ENCODE measurements around the gene FRMPD1.

The FRMPD1 gene

DNA sequence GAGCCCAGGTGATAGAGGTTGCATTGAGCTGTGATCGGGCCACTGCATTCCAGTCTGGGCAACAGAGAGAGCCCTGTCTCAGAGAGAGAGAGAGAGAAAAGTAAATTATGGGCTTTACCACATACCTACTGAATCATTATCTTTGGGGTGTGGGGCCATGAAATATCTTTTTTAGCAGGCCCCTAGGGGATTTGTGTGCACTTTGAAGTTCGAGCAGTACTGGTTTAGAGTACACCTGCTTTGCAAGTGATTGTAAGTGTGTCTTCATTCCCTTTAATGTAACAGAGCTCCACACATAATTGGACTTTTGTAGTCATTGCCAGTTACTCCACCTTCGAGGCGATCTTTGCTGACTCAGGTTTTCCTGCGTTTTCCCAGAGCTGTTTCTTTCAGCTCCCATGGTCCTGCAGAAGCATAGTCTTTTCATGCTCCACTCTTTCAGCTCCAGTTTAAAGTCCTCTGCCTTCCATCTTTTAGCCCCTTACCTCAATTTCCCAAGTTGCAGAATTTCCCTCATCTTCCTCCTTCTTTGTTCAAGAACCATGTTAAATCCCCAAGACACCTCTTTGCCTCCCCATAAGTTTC lies 24.0 kb upstream of the FRMPD1 start:
- FAIRE-seq: no peak

DNA sequence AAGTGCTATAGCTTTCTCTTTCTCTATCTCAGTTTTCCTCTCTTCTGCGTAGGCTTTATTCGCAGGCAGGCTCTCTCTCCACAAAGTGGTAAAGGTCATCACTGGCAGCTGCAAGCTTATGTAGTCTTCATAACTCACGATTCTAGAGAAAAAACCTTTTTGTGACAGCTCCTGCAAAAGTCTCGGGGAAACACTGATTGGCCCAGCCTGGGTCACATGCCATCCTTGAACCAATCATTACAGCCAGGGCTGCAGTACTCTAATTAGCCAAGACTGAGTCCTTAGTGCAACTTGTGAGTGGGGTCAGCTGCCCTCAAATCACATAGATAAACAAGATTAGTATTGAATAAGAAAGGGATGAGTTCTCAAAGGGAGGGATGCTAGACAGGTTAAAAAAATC lies 18.3 kb upstream of the FRMPD1 start:
- FAIRE-seq: no peak

DNA sequence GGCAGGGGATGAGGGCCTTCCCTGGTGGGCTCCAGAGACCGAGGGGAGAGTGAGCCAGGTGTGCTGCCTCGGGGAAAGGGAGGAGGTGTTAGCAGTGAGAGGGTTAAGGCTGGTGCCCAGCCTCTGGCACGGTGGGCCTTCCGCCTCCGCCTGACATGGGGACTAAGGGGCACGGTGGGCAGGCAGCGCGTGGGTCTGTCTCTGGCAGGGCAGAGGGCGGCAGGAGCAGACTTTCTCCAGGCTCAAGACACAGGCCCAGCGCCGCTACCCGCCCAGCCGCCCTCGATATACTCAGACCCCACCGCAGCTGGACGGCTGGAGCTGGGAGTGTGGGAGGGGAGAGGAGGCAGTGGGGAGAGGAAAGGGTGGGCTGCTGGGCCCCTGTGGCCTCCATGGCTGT lies 14.9 kb upstream of the FRMPD1 start:
- FAIRE-seq: no peak

DNA sequence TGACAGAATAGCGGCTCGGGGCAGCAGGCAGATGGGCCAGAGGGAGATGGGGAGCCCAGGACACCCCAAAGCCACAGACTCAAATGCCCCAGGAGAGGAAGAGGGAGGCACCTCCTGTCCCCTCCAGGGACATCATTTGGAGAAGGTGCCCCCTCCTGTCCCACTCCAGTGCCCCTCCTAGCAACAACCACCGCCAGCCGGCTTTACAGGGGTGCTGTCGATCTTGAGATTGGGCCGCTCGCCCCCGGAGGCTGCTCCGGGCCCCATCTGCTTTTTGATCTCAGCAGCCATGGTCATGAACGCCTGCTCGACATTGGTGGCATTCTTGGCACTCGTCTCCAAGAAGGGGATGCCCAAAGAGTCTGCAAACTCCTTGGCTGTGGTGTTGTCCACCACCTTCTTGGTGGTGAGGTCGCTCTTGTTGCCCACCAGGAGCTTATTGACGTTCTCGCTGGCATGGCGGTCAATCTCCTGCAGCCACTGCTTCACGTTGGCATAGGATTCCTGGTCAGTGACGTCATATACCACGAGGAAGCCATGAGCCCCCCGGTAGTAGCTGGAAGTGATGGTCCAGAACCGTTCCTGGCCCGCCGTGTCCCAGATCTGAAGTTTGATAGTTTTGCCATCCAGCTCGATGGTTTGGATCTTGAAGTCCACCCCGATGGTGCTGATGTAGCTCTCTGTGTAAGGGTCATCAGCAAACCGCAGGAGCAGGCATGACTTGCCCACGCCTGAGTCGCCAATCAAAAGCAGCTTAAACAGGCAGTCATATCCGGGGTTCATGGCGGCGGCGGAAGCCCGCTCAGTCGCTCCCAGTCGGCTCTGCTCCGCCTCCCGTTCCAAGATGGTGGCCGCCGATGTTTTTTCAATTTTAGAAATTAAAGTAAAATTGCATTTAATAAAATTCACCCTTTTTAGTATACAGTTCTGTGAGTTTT lies 14.0 kb upstream of the FRMPD1 start:
- no peak for FAIRE-seq

DNA sequence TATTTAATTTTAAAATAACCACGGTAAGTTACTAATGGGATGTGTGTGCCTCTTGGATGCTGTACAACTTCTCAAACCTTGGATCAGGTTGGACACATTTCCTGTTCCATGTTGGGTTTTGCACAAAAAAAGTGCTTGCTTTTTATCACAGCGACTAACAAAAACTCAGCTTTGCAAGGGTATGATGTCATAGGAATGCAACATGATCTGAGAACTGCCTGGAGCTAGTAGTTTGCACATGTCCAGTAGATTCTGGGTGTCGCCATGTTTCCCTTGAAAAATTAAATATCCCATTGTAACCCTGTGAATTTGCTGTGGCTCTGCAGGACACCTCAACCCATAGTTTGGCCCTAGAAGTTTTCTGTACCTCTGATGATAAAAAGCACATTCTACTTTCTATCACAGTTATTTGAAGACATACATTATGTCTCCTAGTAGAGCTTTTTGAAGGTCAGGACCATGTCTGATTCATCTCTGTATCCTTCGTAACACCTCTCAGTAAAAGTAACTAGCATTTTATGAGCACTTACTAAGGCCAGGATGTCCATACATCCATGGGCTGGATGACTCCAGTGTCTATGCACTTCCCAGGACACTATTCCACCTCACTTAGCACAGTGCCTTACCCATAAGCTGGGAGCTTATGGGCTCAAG lies 11.5 kb upstream of the FRMPD1 start:
- no peak for FAIRE-seq

DNA sequence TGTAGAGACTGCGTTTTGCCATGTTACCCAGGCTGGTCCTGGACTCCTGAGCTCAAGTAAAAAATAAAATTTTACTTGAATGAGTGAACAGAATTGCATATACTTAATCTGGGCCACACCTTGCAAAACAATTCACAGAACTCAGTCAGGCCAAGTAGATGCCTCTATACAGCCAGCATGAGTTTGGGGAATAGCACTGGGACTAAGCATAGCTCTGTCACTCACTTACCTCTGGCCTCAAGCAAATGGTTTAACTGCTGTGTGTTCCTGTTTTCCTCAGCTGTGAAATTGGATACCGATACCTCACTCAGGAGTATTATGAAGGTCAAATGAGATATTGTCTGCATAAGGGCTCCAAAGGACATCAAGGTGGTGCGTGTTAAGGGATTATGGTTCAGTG lies 10.9 kb upstream of the FRMPD1 start:
- FAIRE-seq: no peak

DNA sequence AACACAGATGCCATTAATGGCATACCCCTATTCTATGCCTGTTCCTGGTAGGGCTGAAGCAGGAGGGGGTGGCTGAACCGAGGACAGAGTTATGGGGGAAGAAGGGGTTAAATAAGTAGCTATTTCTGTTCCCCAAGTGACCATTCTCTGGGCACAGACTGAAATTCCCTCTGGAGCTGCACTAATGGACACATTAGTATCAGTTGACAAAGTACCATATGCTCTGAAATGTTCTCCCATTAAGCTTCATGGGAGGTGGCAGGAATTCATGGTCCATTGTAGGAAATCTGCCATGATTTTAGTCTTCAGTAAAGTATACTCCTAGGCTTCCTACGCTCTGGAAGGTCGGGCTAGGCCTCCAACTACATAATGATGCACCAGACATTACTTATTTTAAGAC lies 10.5 kb upstream of the FRMPD1 start:
- no peak for FAIRE-seq

DNA sequence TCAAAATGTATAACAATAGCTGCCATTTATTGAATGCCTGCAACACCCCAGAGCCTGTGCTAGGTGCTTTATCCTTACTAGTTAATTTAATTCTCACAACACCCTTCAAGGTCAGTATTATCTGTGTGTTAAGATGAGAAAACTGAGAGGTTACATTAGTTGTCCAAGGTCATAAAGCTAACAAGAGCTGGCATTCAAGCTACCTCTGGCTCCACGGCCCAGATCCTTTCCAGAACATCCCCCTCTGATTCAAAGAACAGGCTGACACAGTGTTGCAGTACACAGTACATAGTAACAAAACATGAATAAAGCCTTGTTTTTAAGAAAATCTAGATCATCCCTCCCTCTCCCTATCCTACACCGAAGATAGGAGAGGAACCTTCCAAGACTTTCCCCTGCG lies 9.4 kb upstream of the FRMPD1 start:
- no peak for FAIRE-seq

DNA sequence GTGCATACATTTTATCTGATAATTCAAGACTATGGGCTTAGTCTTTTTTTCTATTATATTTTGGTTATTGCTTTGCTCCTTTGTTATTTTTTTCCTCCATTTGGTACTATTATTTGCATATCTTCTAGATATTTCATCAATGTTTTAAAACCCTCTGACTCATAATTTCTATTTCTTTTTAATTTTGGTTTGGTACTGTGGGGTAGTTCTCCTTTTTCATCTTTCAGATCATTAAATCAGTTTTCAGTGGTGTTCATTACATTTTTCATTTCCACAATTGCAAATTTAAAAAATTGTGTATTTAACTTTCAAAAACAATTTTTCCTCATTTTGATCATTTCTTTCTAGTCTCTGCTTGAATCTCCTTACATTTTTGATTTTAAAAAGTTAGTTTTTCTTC lies 7.5 kb upstream of the FRMPD1 start:
- no peak for FAIRE-seq

DNA sequence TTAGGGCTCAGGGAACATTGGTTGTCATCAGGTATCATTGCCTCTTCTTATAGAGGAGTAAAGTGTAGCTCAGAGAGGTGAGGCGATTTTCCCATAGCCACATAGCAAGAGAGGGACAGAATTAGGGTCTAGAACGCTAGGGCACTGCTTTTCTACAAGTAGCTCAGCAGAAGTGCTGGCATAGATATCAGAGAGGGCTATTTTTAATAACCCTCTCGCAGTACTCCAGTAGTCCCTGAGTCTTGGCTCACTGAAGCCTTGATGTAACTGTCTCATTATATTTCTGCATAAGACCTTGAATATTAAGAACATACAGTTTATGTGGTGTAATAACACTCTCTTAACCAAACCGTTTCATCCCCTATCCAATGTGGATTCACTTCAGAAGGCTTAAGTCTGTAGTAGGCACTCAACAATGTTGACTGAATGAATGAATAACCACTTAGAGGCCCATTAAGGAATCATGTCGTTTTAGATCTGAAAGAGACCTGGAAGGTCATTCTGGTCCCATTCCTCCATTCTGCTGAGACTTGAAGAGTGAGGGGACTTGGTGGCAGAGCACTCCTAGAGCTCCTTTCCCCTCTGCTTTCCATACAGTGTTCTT lies 4.7 kb upstream of the FRMPD1 start:
- FAIRE-seq: no peak

DNA sequence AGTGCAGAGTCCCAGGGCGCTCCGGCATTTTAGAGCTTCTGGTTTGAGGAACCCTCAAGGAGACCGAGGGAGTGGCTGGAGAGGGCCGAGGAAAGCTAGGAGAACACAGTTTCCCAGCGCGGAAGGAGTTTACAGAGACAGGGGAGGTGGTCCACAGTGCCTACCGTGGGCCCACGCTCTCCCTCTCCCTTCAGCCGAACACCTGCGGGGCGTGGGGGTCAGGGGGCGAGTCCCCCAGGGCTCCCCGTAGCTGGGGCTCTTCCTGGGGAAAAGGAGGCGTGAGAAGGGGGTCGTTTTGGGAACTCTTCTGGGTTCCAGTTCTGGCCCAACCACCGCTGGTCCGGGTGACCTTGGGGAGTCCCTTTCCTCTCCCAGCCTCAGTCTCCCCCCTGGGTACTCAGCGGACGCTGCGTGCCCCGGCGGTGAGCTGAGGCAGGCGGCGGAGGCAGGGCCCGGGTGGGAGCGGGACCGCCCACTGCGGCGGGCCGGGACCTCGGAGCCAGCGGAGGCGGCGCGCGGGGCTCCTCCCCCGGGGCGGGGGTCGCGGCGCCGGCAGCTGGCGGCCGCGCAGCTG lies 368 bp upstream of the FRMPD1 start:
- no peak for FAIRE-seq

DNA sequence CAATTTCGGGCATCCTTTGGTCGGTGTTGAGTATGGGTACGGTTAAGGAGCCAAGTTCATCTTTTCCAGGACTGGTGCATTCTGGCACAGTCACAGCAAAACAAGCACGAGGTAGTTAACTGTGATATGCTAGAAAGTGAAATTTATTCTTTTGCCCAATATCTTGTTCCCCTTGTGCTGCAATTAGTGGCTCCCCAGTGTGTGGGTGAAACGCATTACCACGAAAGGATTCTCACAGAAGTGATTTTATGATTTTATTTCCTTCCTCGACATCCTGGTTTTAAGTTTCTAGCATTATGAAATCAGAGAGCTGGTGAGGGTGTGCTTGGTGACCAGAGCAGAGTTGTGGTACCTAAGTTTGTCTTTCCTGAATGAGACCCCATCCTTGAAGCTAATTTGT lies 1.5 kb downstream of the FRMPD1 start:
- FAIRE-seq: no peak

DNA sequence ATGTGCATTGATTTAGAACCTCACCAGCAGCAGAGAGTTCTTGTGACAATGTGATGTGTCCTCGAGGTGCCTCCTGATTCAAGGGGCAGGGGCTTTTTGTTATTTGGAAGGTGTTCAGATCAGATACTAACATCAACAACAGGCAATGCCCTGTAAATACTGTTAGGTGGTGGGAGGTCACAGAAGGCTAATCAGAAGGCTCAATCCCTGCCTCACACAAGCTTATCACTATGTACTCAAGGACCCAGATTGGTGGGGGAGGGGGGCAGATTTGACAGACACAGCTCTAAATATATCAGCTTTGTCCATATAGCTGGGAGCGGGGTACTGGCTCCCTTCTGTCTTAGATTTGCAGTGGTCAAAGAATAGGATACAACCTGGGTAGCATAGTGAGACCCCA lies 2.6 kb downstream of the FRMPD1 start:
- FAIRE-seq: no peak

DNA sequence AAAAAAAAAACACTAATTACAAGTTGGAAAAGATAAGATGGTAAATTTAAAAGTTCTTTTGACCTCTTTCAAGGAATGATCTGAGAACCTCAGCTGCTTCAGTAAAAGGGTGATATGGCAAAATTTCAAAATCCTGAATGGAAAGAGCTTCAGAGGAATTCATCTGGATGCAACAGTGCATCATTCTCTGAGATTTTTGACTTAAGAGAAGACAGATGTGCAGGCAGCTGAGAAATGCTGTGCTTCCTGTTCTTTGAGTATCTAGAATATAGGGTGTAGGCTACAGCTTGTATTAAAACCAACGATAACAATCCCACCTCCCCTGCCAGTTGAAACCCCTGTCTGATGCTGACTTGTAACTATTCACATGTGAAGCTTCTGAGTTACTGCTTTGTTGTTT lies 6.2 kb downstream of the FRMPD1 start:
- no peak for FAIRE-seq

DNA sequence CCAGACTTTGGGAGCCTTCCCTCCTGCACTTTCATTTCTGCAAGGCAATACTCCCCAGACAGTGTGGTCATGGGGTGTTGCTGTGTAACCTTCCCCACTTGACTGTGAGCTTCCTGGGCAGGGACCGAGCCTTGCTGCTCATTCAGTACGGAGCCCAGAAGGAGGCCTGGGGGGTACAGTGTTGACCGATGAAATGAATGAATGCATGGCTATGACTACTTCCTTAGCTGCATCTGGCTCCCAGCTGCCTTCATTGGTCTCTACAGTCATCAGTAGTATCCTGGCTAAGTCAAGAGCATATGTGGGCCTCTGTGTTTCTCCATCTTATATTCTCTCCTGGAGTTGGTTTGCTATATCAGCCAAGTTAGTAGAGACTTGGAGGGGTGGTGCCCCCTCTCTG lies 9.9 kb downstream of the FRMPD1 start:
- FAIRE-seq: no peak

DNA sequence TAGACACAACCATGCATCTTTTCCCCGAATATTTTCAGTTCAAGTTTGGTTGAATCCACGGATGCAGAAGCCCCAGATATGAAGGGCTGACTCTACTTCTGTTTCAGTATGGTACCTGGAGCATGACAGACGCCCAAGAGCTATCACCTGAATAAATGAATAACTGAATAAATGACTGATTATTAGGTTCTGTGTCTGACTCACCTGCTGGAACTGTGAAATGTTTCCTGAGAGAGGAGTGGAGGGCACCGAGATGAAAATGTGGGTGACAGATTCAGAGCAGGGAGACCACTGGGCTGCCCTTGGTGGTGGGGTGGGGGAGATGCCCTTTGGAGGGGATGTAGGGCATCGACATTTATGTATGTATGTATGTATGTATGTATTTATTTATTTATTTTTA lies 13.2 kb downstream of the FRMPD1 start:
- FAIRE-seq: no peak

DNA sequence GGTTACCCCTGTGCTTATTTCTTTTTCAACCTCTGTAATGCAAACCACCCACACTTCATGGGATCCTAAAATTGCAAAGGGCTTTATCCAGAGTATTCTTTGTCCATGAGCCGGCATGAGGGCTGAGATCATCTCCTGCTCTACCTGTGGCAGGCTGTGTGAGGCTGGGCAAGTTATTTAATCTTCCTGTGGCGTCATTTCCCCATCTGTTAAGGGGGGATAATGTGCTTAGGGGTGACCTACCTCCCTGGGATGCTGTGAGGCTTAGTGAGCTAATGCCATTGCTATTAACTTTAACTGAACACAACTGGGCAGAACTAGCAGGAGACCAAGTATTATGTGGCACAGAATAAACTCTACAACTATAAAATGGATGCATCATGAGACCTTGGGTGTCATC lies 17.0 kb downstream of the FRMPD1 start:
- FAIRE-seq: no peak

DNA sequence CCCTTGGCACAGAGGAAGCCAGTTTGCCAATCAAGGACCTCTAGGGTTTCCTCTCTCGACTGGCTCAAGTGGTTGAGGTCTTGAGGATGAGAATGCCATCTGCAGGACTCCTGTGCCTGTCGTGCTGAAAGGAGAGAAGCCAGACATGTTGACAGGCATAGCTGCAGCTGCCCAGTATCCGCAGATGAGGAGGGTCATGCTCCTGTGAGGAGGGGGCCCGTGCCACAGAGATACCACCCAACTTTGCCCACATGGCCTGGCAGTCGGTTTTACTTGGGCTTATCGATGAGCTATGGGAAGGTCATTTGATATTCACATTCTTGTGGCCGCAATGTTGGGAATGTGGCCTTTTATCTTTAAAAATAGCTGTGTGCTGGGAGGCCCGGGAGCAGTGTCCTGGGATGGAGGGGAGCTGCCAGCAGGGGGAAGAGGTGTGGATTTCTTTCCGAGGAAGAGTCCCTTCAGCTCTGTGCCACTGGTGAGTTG lies 17.4 kb downstream of the FRMPD1 start:
- FAIRE-seq: no peak

DNA sequence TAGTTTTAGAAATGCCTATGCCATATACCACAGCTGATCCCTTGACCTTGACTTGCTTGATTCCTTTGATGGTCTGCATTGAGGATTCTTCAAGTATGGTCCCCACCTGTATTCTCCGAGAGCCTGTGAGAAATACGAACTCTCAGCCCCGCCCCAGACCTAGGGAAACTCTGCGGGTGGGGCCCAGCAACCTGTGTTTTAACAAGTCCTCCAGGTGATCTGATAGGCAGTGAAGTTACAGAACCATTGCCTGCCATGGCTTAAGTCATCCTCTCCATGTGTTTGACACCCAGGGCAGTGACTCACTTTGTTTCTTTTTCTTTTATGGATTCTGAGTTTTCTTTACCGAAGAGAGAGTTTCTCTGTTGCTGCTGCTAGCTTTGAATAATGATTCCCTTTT lies 18.5 kb downstream of the FRMPD1 start:
- FAIRE-seq: no peak

DNA sequence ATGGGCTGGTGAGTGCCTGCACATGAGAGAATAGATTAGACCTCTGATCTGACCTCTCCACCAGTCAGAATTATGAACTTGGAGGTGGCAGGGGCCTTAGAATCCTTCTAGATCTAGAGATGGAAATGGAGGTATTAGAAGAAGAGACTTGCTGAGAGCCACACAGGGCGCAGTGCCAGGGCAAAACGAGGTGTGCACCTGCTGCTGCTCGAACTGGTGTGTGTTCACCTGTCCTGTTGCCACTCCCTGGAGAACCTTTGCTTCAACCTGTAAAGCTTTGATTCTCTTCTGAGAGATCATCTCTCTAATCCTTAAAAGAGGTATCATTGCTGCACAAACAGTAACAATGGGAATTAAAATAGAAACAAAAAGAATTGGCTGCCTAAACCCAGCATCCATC lies 24.9 kb downstream of the FRMPD1 start:
- no peak for FAIRE-seq

DNA sequence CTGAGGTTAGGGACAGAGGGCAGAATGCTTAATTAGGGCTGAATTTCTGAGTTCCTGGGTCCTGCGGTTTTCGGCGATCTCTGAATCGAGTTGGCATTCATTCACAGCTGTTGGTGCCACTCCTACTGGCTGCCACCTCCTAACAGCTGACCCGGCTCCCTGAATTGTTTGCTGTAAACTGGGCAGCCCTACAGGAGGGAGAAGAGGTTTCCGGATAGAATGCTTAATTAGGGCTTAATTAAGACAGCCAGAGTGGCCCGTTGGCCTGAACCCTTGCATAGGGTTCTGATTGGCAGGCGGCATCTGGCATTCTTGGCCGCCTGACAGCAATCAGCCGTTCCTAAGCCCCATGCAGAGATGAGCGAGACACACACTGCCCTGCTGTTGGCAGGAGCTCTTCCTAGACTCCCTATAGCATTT lies 25.7 kb downstream of the FRMPD1 start:
- no peak for FAIRE-seq

DNA sequence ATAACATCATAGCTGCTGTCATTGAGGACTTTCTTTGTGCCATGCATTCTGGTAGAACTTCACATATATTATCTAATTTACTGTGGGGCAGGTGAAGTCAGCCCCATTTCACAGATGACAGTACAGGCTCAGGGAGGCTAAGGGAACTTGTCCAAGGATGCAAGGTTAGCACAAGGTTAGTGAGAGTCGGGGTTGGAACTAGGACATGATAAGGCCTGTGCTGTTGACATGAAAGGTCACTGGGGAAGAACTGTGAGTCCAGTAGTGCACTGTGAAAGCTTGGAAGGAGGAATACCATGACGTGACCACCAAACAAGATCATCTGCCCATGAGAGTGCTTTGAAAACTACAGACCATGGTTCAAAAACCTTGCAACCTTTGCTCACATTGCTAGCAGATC lies 26.7 kb downstream of the FRMPD1 start:
- FAIRE-seq: no peak

DNA sequence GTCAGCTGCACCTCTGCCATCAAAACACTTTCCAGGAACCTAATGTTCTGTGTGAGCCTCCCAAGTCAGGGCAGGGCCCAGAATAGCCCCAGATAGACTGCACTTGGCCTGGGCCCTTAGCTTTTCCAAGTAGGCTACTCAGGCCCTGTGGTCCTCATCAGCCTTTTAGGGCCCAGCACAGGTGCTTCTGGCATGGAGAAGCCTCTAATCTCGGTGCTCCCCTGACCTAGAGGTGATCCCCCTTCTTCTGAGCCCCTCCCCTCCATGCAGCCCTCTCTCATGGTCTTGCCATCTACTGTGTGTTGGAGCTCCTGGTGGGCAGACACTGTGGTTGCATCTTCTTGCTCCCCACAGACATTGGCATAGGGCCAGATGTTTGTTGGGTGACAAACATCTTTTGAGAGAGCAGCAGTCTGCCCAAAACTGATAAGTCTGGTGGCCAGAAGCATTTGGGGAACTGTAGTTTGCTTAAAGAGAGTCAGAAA lies 28.1 kb downstream of the FRMPD1 start:
- FAIRE-seq: no peak
